NB4 (cell line): ENCODE results near the gene FASTK.

Experiments
- CTCF ChIP-seq: IDR thresholded peaks from one replicate; pipeline ENCODE4 v1.5.1; 2012; ENCODE audit warnings: low read depth, low read length
- MAX ChIP-seq: IDR thresholded peaks from 2 replicates; pipeline ENCODE4 v1.6.1; 2011; ENCODE audit warnings: low read depth, low read length
- MYC ChIP-seq: IDR thresholded peaks from 2 replicates; pipeline ENCODE4 v1.6.1; 2011; ENCODE audit warnings: low read depth, low read length
- POLR2A ChIP-seq: IDR thresholded peaks from 2 replicates; pipeline ENCODE4 v1.6.1; 2011; ENCODE audit warnings: mild to moderate bottlenecking; ENCODE audit not compliant: insufficient read length; ENCODE audit errors: extremely low read depth

- TF ChIP-seq CTCF (no peak), POLR2A (no peak), MYC (no peak), MAX (no peak)
Observed at GRCh38 chr7:151125846-151126481, 45.4 kb upstream of the FASTK start.
